ENCODE measurements around the gene MBD1. TPM values are rescaled to one million over a fixed set of nuclear protein-coding genes. Genes with fewer than 3 reads are reported as not detected.

Gene MBD1
- total and polyA plus RNA-seq, 2 experiments from 2014 or later, result 53.1 to 54.2 TPM

- no peak overlapping the region for H3K4me2 ChIP-seq
- H3K79me2 ChIP-seq, result peaks cover 29% of the 10 kb centered on the region
- no peaks in the 10 kb centered on the region for H3K36me3 ChIP-seq (replicated peaks; ENCODE audit: insufficient read depth, low read depth)
- H3K4me1 ChIP-seq (ENCODE audit: insufficient read depth), result peaks cover 11% of the 10 kb centered on the region
- H3K4me3 ChIP-seq, result no peak overlapping the region
- H3K27me3 ChIP-seq, result no peaks in the 10 kb centered on the region
- no peak overlapping the region for H3K27ac ChIP-seq
- WGBS (ENCODE audit: low lambda C conversion rate, missing lambda C conversion rate), result 94% methylated on average over 15 of the region's 15 CpGs
- no peaks in the 10 kb centered on the region for H3K9me3 ChIP-seq (ENCODE audit: low read depth)
- no peak overlapping the region for H2AFZ ChIP-seq
- H4K20me1 ChIP-seq (ENCODE audit: insufficient read depth, poor library complexity, severe bottlenecking), result no peaks in the 10 kb centered on the region
- H3K9me2 ChIP-seq (replicated peaks; ENCODE audit: insufficient read depth), result no peaks in the 10 kb centered on the region
- TF ChIP-seq EZH2 (IDR thresholded peaks at IDR 0.05; ENCODE audit: borderline replicate concordance), result no peak
- TF ChIP-seq, protein P1, sequence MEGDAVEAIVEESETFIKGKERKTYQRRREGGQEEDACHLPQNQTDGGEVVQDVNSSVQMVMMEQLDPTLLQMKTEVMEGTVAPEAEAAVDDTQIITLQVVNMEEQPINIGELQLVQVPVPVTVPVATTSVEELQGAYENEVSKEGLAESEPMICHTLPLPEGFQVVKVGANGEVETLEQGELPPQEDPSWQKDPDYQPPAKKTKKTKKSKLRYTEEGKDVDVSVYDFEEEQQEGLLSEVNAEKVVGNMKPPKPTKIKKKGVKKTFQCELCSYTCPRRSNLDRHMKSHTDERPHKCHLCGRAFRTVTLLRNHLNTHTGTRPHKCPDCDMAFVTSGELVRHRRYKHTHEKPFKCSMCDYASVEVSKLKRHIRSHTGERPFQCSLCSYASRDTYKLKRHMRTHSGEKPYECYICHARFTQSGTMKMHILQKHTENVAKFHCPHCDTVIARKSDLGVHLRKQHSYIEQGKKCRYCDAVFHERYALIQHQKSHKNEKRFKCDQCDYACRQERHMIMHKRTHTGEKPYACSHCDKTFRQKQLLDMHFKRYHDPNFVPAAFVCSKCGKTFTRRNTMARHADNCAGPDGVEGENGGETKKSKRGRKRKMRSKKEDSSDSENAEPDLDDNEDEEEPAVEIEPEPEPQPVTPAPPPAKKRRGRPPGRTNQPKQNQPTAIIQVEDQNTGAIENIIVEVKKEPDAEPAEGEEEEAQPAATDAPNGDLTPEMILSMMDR (IDR thresholded peaks at IDR 0.05; ENCODE audit: poor library complexity), result no peak
- TF ChIP-seq EZH2phosphoT487 (IDR thresholded peaks at IDR 0.05; ENCODE audit: low read depth, severe bottlenecking, unreplicated experiment), result no peak
- no peak for DNase-seq (ENCODE audit: low spot score)
These were observed 3.0 kb upstream of the MBD1 start for GRCh38 chr18:50284255-50284885.

GRCh38 chr18:50283469-50284209 lies 2.3 kb upstream of the MBD1 start:
- Histone ChIP-seq H3K4me3 (no peak overlapping the region), H3K9me2 (replicated peaks; ENCODE audit: insufficient read depth) (no peaks in the 10 kb centered on the region), H3K4me1 (ENCODE audit: insufficient read depth) (peaks cover 16% of the 10 kb centered on the region), H2AFZ (no peak overlapping the region), H3K36me3 (replicated peaks; ENCODE audit: insufficient read depth, low read depth) (no peaks in the 10 kb centered on the region), H3K9me3 (ENCODE audit: low read depth) (no peaks in the 10 kb centered on the region), H3K27ac (no peak overlapping the region), H3K27me3 (no peaks in the 10 kb centered on the region), H4K20me1 (ENCODE audit: insufficient read depth, poor library complexity, severe bottlenecking) (peaks cover 6% of the 10 kb centered on the region), H3K79me2 (peaks cover 36% of the 10 kb centered on the region), H3K4me2 (no peak overlapping the region)
- TF ChIP-seq EZH2 (IDR thresholded peaks at IDR 0.05; ENCODE audit: borderline replicate concordance), result no peak
- no peak for TF ChIP-seq EZH2phosphoT487 (IDR thresholded peaks at IDR 0.05; ENCODE audit: low read depth, severe bottlenecking, unreplicated experiment)
- TF ChIP-seq, protein P1 (IDR thresholded peaks at IDR 0.05; ENCODE audit: poor library complexity), result no peak
- DNase-seq (ENCODE audit: low spot score), result no peak
- WGBS (ENCODE audit: low lambda C conversion rate, missing lambda C conversion rate), result 96% methylated on average over 29 of the region's 29 CpGs

GRCh38 chr18:50282521-50283335 lies 1.4 kb upstream of the MBD1 start:
- peaks cover 41% of the 10 kb centered on the region for H3K79me2 ChIP-seq
- 97% methylated on average over 42 of the region's 42 CpGs for WGBS (ENCODE audit: low lambda C conversion rate, missing lambda C conversion rate)
- H3K4me2 ChIP-seq, result peak overlapping the region; percentile 88

More at GRCh38 chr18:50282521-50283335, 1.4 kb upstream of the MBD1 start:
- TF ChIP-seq, protein P1 (IDR thresholded peaks at IDR 0.05; ENCODE audit: poor library complexity), result no peak
- TF ChIP-seq EZH2phosphoT487 (IDR thresholded peaks at IDR 0.05; ENCODE audit: low read depth, severe bottlenecking, unreplicated experiment), result no peak
- no peak for TF ChIP-seq EZH2 (IDR thresholded peaks at IDR 0.05; ENCODE audit: borderline replicate concordance)
- no peaks in the 10 kb centered on the region for H3K27me3 ChIP-seq
- no peak for DNase-seq (ENCODE audit: low spot score)
- H3K9me3 ChIP-seq (ENCODE audit: low read depth), result no peaks in the 10 kb centered on the region
- no peaks in the 10 kb centered on the region for H3K36me3 ChIP-seq (replicated peaks; ENCODE audit: insufficient read depth, low read depth)
- no peak overlapping the region for H2AFZ ChIP-seq
- no peak overlapping the region for H3K27ac ChIP-seq
- no peaks in the 10 kb centered on the region for H3K9me2 ChIP-seq (replicated peaks; ENCODE audit: insufficient read depth)
- H3K4me1 ChIP-seq (ENCODE audit: insufficient read depth), result peaks cover 16% of the 10 kb centered on the region
- peaks cover 6% of the 10 kb centered on the region for H4K20me1 ChIP-seq (ENCODE audit: insufficient read depth, poor library complexity, severe bottlenecking)
- H3K4me3 ChIP-seq, result no peak overlapping the region
